Measurements from ENCODE around the gene TUBGCP2.
A peak's percentile ranks its signal among the peaks of the same experiment; 100 is the strongest.

The TUBGCP2 gene

DNA sequence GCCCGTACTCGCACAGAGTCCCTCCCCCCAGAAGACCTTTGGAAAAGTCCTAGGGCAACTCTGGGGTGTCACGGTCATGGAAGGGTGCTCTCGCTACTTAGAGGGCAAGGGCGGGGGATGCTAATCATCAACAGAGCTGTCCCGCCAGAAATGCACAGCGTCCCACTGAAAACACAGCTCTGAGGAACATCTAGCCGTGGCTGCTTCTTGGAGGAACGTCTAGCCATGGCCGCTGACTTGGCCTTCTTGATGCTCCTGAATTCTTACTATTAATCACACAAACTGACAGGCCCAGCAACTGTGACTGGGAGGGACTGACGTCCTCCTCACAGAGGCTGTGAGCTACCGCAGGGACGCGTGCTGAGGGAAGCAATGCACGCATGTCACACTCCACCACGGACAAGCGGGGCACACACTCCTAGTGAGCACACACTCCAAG is 1.7 kb downstream of the TUBGCP2 start:
- no peak for DNase-seq

DNA sequence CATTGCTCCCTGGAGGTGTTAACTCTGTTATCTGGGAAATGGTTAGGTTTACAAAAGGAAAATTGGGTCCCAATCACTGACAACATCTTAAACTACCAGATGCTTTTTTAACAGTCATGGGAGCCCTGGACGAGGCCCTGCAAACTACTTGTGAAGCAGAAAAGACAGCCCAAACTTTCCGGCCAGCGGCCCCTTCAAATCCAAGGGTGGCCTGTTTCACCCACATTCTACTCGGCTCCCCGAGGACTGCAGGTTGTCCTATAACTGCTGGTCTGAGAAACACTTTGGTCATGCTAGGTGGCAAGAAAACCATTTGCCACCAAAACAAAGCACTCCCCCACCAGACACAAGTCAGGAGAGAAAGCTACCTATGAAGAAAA is 2.6 kb downstream of the TUBGCP2 start:
- DNase-seq = no peak

DNA sequence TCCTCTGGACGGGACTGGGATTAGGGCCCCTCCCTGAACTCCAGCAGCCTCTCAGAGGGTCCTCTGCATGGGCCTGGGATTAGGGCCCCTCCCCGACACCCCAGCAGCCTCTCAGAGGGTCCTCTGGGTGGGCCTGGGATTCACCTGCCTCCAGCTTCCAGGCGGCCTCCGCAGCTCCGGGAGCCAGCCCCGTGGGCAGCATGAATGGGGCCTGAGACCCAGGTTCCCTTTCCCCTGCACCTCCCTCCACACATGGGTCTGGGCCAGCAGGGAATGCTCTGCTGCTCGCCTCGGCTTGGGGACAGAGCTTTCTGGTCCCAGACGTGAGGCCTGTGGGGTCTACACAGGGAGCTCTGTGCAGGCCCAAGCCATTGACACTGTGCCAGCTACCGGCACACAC is 5.5 kb downstream of the TUBGCP2 start:
- no peak for DNase-seq

DNA sequence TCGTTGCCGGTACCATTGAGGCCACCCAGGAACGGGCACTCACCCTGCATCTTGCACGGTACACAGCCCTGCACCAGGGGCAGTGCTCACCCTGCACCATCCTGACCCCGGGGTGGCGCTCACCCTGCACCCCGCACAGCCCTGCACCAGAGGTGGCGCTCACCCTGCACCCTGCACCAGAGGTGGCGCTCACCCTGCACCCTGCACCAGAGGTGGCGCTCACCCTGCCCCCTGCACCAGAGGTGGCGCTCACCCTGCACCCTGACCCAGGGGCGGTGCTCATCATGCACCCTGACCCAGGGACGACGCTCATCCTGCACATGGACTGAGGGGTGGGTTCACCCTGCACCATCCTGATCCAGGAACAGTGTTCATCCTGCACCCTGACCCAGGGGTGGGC is 6.4 kb downstream of the TUBGCP2 start:
- no peak for DNase-seq

DNA sequence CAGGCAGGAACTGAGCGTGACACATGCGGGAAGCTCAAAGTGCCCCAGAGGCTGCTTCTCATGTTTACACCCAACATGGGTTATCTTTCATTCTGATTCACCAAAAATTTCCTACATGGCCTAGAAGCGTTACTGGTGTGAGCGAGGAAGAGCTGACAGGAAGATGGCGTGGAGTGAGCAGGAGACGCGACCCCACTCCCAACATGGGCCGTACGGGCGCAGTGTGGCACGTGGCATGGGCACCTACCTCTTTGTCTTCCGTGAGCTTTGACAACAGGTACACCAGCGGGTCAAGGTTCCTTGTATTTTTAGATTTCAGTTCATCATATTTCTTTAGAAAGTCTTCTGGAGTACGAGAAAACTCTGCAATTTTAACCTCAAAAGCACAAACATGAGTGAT is 8.9 kb downstream of the TUBGCP2 start:
- DNase-seq = no peak

DNA sequence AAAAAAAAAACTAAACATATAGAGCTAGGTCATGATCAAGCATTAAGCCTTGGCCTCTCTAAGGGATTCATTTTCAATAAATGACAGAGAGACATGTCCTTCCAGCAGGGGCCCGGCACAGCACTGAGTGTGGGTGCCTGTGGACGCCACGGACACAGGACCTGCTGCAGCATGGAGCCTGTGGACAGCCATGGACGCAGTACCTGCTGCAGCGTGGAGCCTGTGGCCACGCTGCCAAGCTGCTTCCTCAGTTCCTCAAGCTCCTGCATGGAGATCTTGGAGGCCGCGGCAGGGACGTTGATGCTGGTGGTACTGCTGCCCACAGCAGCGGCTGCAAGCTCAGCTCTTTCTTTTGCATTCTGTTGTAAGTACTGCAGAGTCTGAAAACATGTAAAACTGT is 9.4 kb downstream of the TUBGCP2 start:
- no peak for DNase-seq

DNA sequence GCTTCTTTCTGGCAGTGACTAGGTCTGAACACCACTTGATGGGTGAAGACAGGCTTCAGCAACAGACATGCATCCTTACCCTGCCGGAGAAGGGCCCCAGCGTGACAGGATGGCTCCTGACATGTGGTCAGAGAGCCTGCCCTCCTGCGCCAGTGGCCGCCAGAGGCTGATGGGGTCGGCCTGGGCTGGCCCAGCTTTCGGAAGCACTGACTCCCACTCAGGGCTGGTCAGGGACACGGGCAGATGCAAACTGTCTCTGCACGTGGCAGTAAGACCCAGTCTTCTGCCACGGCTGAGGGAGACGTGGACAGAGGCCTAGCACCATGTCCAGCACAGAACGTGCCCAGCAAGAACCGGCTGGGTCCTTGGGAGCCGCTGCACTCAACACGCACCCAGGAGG is 10.2 kb downstream of the TUBGCP2 start:
- DNase-seq = no peak

DNA sequence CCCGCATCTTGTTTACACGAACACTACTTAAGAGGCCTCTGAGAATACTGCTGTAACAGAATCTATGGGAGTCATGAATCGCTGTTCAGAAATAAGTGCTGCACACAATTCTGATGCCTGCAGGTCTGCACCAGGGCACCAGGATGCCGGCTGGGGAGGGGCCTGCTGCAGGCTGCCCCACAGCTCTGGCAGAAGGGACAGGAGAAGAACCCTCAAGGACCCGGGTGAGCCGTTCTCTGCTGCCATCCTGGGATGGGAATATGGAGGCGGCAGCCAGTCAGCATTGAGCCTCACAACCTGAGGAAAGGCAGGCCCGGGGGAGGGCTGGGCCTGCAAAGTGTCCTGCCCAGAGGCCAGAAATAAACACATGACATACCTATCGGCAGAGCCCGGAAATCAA is 11.2 kb downstream of the TUBGCP2 start:
- DNase-seq = no peak

DNA sequence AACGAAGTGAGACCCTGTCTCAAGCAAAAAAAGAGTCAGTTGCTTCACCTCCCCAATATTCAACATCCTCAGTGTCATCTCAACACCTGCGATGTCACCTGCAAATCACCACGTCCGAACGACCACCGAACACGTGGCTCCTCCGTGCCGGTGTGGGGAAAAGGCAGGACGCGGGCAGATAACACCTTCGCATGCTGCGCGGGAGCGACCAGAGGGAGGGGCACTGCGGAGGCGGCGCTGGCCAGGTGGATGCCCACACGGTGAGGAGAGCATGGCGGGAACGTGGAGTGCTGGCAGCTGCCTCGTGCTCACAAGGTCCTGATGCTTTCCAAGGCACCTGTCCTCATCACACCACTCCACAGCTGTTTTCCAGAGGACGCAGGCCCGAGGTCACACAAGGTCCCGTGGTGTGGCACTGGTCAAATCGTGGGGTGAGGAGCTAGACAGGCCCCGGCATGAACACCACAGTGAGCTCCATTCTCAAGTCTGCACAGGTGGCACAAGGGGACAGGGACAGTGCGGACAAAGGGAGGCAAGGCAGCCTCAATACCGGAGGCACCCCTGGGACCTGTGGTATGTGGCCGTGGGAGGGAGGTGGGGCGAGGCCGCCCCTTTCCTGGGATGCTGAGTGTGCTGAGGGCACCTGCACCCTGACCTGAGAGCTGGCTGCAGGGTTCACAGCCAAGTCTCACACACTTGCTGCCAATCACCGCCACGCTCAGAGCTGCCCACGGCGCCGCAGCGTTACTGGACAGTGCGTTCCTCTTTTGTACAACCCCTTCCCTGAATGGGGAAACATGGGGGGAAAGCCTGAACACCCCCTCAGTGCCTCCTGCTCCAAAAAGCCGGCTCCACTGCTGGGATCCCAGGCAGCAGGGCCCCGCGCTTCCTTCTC is 13.0 kb downstream of the TUBGCP2 start:
- DNase-seq = no peak

DNA sequence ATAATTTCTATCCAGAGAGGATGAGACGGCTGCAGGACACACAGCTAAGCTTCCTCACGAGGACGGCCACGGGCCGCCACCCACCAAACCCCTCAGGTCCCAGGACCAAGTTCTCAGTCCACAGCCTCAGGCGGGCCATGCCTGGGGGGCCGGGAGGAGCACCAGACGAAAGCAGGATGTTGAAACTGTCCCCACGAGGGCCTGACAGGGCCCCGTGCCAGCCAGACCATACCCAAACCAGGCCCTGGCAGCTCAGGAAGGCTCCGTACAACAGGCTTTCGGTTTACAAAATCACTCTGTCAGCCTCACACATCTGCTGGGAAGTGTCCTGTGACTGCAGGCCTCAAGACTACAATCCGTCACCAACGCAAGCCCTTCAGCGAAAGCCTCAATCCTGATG is 14.5 kb downstream of the TUBGCP2 start:
- DNase-seq = peak in 2 of 56 donors; percentile 20 to 26

DNA sequence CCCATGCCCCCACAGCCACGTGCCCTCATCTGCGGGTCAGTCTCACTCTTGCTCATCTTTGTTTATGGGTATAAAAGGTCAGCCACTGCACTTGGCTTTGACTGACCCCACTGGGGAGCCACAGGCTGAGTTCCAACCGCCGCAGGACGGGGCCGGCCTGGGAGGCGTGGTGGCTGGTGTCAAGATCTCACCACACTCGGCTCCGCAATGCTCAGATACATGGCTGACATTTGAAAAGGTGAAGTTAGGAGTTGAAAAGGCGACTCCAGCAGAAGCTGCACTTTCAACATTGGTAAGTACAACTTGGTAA is 14.9 kb downstream of the TUBGCP2 start:
- DNase-seq = no peak

DNA sequence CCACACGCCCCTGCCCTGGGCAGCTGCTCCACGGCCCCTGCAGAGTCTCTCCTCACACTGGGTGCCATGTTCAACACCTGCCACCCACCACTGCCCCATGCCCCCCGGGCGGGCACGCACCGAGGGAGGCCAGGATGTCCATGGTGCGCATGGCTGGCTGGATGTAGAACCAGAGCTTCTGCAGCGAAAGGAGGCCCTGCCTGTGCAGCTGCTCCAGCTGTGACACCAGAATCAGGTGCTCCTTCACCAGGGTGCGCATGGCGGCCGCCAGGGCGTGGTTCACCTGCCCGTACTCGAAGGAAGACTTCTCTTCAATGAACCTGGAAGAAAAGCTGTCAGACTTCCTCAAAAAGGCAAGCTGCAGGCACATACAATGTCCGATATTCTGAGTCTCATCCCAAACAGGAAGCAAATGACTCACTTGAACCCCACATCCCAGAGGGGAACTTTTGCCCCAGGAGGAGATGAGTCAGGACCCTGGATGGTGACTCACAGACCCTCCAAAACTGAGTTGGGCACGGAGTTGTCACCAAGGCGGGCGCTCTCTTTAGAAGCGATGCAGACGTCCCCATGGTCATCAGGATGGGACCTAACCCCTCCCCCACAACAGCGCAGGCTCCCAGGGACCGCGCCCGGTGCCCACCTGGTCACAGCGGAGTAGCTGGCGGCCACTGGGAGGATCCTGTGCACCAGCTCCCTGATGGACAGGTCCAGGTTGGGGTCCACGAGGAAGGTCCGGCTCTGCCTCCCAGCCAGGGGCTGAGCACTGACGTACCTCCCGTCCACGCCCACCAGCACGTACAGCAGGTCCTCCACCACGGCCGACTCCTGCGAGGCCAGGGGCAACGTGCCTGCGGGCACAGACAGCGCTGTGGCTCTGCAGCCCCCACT is 15.5 kb downstream of the TUBGCP2 start:
- DNase-seq = no peak

DNA sequence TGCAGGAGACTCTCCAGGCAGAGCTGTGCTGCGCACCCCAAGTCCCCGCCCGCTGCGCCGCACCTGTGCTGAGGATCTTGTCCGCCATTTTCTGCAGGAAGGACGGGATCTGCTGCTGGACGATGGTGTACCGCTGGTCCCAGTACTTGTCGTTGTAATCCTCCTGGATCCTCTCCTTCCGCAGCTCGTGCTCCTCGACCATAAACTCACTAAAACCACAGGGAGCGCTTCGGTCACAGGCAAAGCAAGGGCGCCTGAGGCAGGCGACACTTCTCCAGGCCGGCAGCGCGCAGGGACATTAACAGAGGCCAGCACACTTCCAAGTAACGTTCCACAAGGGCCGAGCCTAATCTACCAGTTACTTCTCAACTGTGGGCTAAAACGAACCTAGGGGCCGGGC is 18.9 kb downstream of the TUBGCP2 start:
- DNase-seq = no peak

DNA sequence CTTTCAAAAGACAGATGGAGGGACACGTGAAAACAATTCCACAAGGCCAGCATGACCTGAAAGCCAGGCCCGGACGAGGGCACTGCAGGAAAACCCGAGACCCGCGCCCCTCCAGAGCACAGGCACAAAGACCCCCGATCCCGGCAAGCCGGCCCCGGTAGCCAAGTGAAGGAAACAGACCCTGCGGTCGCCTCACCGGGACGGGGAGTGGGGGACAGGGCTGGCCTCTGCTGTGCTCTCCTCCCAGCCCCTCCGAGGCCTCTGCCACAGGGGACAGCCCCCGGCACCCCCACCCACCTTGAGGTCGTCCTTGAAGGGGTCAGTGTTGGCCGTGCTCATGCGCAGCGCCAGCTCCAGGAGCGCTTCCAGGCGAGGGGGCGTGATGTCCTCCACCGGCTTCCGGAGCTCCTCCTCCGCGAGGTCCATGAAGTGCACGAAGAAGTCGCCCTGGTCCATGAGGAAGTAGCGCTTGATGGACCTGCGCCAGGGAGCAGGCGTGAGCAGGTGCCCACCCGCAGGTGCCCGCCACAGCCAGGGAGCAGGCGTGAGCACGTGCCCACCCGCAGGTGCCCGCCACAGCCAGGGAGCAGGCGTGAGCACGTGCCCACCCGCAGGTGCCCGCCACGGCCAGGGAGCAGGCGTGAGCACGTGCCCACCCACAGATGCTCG is 20.7 kb downstream of the TUBGCP2 start:
- DNase-seq = no peak

DNA sequence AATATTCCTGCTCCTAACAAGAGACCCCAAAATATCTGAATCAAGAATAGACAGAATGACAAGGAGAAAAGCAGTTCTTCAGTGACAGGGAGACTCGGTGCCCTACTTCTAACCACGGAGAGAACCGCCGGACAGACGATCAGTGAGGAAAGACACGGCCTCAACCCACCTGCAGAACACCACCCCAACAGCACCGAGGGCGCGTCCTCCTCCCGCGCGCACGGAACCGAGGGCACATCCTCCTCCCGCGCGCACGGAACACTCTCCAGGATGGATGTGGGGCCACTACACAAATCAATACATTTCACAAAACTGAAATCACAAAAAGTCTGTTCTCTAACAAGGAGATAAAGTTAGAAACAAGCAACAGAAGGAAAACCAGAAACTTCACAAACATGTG is 22.3 kb downstream of the TUBGCP2 start:
- no peak for DNase-seq

DNA sequence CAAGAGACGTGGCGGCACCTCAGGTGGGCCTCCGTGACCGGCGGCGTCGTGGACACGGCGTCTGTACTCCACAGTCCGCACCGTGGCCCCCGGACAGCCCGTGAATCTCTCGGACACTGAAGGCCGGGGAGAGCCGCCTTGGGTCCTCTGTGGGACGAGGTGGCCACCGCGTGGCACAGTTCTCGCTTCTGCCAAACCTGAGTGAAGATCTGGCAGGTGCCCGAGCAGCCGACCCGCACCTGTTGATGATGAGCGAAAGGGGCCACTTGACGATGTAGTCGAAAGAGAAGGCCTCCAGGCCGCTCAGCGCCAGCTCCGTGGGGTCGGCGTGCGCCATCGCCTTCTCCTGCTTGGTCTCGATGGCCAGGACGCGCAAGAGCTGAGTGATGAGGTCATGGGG is 23.5 kb downstream of the TUBGCP2 start:
- no peak for DNase-seq

DNA sequence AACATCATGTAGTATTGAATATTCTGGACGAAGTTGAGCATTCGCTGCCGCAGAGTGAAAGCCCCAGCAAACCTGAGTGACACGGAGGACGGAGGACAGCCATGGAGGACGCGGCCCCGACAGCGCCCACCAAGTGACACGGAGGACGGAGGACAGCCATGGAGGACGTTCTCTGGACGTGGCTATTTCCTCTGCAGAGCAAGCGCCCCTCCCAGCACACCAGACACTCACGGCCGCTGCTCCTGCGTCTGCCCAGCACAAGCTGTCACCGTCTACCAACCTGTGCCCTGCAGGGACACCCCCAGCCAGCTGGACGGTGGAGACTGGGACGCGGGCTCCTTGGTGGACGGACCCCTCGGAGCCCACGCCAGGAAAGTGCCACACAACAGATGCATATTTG is 24.7 kb downstream of the TUBGCP2 start:
- DNase-seq = no peak

DNA sequence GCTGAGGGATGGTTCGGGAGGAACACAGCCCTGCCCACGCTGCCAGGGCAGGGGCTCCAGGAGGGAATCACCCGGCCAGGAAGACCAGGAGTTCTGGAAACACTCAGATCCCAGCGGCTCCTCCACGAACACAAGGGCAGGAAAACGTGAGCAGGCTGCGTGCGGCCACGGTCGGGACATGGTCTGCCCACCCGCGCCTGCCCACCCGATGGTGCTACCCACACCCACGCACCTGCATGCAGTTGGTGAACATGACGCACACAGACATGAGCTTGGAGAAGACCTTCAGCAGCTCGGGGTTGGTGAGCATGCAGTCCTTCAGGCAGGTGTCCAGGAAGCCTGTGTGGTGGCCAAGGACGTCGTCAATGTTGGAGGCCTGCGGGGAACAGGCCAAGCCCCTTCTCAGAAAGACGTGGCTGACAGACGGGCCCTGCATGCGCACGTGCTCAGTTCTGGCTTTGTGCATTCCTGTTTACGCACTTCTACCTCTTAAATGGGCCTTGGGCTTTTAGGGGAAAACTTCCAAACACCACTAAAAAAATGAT is 25.8 kb downstream of the TUBGCP2 start:
- DNase-seq = no peak

DNA sequence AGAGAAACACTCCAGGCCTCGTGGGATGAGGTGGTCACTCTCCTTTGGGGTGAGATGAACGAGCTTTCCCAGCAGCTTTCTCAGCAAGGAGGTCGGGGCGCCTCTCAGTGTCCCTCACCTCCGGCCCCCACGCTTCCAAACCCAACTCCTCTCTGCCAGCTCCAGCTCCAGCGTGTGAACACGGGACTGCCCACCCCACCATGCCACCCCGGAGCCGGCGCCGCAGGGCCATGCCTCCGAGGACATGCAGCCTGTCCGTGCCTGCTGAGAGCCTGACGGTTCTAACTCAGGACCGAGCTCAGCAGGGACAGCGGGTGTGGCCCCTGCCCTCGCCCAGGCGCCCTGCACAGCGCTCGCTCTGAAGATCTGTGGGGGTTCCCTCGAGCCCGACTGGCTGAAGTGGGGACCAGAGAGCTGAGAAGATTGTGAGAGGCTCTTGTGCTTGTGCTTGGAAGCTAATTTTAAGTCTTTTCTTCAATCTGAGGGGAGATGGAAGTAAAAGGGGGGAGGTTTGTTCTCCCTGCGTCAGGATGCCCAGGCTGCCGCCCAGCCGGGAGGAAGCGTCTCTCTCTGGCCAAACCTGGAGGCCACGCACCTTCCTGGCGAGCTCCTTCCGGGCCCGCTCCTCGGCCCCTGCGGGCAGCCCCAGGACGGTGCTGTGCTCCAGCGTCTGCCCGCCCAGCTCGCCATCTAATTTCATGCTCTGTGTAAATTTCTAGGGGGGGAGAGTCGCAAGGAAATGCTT is 26.9 kb downstream of the TUBGCP2 start:
- DNase-seq = no peak

DNA sequence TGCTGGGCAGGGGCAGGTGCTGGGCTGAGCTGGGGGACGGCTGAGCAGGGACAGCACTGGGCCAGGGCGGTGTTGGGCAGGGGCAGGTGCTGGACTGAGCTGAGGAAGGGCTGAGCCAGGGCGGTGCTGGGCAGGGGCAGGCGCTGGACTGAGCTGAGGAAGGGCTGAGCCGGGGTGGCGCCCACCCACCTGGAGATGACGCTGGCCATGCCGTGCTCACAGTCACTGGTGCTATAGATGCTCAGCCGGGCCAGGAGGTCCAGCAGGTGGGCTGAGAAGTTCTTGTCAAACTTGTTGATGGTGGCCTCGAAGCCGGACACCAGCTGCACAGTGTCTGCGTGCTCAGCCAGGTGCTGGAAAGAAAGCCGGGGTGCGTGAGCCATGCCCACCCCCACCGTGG is 27.6 kb downstream of the TUBGCP2 start:
- DNase-seq = no peak

DNA sequence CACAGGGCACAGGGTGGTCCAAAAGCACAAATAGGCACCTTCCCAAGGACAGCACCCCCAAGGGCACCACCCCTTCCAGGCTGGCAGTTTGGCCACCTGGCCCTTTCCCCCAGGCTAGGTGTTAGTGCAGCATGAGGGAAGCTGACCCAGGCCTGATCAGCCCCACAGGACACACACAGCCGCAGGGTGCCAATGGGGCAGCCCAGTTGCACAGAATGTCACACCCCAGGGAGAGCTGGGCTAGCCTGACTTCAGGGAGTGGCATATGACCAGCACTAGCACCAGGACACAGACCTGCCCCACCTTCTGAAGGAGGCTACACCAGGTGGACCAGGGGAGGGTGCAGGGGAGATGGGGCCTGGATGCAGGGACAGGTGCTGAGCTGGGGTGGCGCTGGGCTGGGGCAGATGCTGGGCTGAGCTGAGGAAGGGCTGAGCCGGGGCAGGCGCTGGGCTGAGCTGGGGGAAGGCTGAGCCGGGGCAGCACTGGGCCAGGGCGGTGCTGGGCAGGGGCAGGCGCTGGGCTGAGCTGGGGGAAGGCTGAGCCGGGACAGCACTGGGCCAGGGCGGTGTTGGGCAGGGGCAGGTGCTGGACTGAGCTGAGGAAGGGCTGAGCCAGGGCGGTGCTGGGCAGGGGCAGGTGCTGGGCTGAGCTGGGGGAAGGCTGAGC is 28.1 kb downstream of the TUBGCP2 start:
- DNase-seq = no peak

Data from amygdala (tissue), 56 donors.